Activated CD8-positive, alpha-beta T cell treated with anti-CD3 and anti-CD28 coated beads for 36 hours (primary cell): ENCODE data around the gene MAML1. TPM values are rescaled to one million over a fixed set of nuclear protein-coding genes. Genes with fewer than 3 reads are reported as not detected.

Experiments
- ATAC-seq: fragments of 200-7000 bp; cut with Tn5 transposase; one replicate; pipeline ENCODE4 v1.10.0; 2021; ENCODE audit warnings: mild to moderate bottlenecking, moderate library complexity
- CTCF ChIA-PET: fragments of 350-600 bp; sonication (Branson Sonifier 250); formaldehyde crosslinking; loops from one replicate; lab custom pipeline; 2021; ENCODE audit warnings: antibody characterized with exemption; lab: Charles Lee
- POLR2A ChIA-PET: fragments of 350-600 bp; sonication (Branson Sonifier 250); formaldehyde crosslinking; loops from one replicate; lab custom pipeline; 2021; ENCODE audit warnings: antibody characterized with exemption; lab: Charles Lee
- DNase-seq: peaks from one replicate; pipeline ENCODE4 v3.0.0-alpha.2; 2020
- H3K27ac Mint-ChIP-seq: one replicate; pipeline ENCODE4 v1.8.0; 2021; ENCODE audit warnings: mild to moderate bottlenecking, mixed read lengths
- H3K27me3 Mint-ChIP-seq: one replicate; pipeline ENCODE4 v1.8.0; 2021; ENCODE audit warnings: mixed read lengths
- H3K36me3 Mint-ChIP-seq: one replicate; pipeline ENCODE4 v1.8.0; 2021; ENCODE audit warnings: low read depth, mixed read lengths
- H3K4me1 Mint-ChIP-seq: one replicate; pipeline ENCODE4 v1.8.0; 2021; ENCODE audit warnings: low read depth, mixed read lengths
- H3K4me3 Mint-ChIP-seq: one replicate; pipeline ENCODE4 v1.8.0; 2021; ENCODE audit warnings: mild to moderate bottlenecking, moderate library complexity, mixed read lengths
- H3K9me3 Mint-ChIP-seq: one replicate; pipeline ENCODE4 v1.8.0; 2021; ENCODE audit warnings: mixed read lengths
- CTCF ChIP-seq: fragments of 200-600 bp; IDR thresholded peaks from one replicate; pipeline ENCODE4 v1.8.0; 2022; ENCODE audit warnings: antibody characterized with exemption, mild to moderate bottlenecking
- intact Hi-C: fragments of 100-400 bp; cut with micrococcal nuclease; formaldehyde crosslinking; loops from one replicate; pipeline ENCODE4 v1.10.0; 2022
- total RNA-seq, 2 experiments: library from RNA; stranded (reverse); gene quantifications; one replicate each; pipeline ENCODE4 v1.2.3, GENCODE V29; 2021

MAML1 gene
- total RNA-seq, 2 experiments from 2014 or later, result 26.1 to 26.6 TPM

DNA sequence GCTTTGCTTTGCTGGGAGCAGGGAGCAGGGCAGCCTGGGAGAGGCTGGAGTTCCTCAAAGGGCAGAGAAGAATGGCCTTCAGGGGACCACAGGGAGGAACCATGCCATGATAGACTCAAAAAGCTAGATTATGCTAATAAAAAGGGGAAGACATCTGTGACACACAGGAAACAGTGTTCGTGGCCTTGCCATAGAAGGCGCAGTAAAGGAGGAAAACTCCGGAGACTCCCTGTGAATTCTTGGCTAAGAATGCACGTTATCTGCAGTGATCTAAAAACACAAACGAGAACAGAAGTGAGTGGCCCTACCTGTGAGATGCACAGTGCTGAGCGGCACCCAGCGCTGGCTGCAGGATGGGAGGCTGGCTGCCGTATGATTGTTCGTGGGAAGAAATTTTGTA, 45.3 kb downstream of the MAML1 start:
- Mint-ChIP-seq H3K4me1 (no peaks in the 10 kb centered on the region), H3K27me3 (no peaks in the 10 kb centered on the region), H3K36me3 (peaks cover 24% of the 10 kb centered on the region), H3K4me3 (no peak overlapping the region), H3K9me3 (no peaks in the 10 kb centered on the region), H3K27ac (peak overlapping the region; percentile 58)
- TF ChIP-seq CTCF, result no peak
- CTCF ChIA-PET, result interaction anchor here (1.5 to 4.0 kb wide), 2 partner anchors 15 to 16 kb away, joined by 4 to 24 read pairs; partner anchors contain the start of gene LTC4S
- intact Hi-C loops, result no loop called here
- ATAC-seq (no peak), DNase-seq (no peak)
- POLR2A ChIA-PET, result no interaction called here

- H3K27ac Mint-ChIP-seq, result no peak overlapping the region
- intact Hi-C loops, result no loop called here
- H3K36me3 Mint-ChIP-seq, result peaks cover 17% of the 10 kb centered on the region
- ChIA-PET POLR2A (no interaction called here), CTCF (interaction anchor here (4.0 kb wide), 1 partner anchor 16 kb away, joined by 24 read pairs; no protein-coding TSS in a partner anchor)
- TF ChIP-seq CTCF, result no peak
- no peaks in the 10 kb centered on the region for H3K9me3 Mint-ChIP-seq
- H3K27me3 Mint-ChIP-seq, result no peaks in the 10 kb centered on the region
- ATAC-seq (no peak), DNase-seq (no peak)
- no peaks in the 10 kb centered on the region for H3K4me1 Mint-ChIP-seq
- no peak overlapping the region for H3K4me3 Mint-ChIP-seq
Measured at GRCh38 chr5:179778591-179778990, 46.0 kb downstream of the MAML1 start.

GRCh38 chr5:179779826-179780225, 47.2 kb downstream of the MAML1 start:
- intact Hi-C loops, result no loop called here
- DNase-seq (no peak), ATAC-seq (no peak)
- ChIA-PET POLR2A (interaction anchor here (0.6 kb wide), 1 partner anchor 78 kb away, joined by 3 read pairs; no protein-coding TSS in a partner anchor), CTCF (interaction anchor here (1.5 to 5.6 kb wide), 2 partner anchors 17 to 22 kb away, joined by 3 to 28 read pairs; no protein-coding TSS in a partner anchor)
- no peak overlapping the region for H3K27ac Mint-ChIP-seq
- H3K27me3 Mint-ChIP-seq, result no peaks in the 10 kb centered on the region
- no peak for TF ChIP-seq CTCF
- no peak overlapping the region for H3K4me3 Mint-ChIP-seq
- H3K9me3 Mint-ChIP-seq, result no peaks in the 10 kb centered on the region
- H3K36me3 Mint-ChIP-seq, result peaks cover 13% of the 10 kb centered on the region
- H3K4me1 Mint-ChIP-seq, result no peaks in the 10 kb centered on the region

GRCh38 chr5:179780362-179780761, 47.7 kb downstream of the MAML1 start:
- ATAC-seq, result no peak
- intact Hi-C loops, result no loop called here
- Mint-ChIP-seq H3K27ac (no peak overlapping the region), H3K4me1 (no peaks in the 10 kb centered on the region), H3K9me3 (no peaks in the 10 kb centered on the region), H3K36me3 (peaks cover 13% of the 10 kb centered on the region), H3K4me3 (no peak overlapping the region), H3K27me3 (no peaks in the 10 kb centered on the region)
- TF ChIP-seq CTCF, result no peak
- no peak for DNase-seq
- ChIA-PET CTCF (interaction anchor here (1.5 to 5.6 kb wide), 2 partner anchors 17 to 21 kb away, joined by 3 to 28 read pairs; no protein-coding TSS in a partner anchor), POLR2A (no interaction called here)

DNA sequence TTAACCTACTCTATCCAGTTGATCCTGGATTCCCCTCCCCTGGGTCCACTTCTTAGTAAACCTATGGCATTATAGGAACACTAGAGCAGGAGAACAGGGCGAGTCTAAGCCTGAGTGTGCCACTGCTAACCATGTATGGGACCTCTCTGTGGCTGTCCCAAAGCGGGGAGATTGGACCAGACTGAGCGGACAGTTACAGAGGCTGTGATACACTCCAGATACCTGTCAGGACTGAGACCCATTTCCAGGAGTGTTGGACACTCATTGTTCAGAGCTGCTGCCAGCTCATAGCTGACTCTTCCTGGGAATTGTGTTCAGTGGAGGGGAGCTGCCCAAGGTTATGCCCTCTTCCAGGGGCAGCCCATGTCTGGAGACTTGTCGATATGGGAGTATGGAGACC, 49.2 kb downstream of the MAML1 start:
- intact Hi-C loops, result no loop called here
- ChIA-PET CTCF (interaction anchor here (5.6 kb wide), 1 partner anchor 19 kb away, joined by 28 read pairs; no protein-coding TSS in a partner anchor), POLR2A (no interaction called here)
- H3K9me3 Mint-ChIP-seq, result no peaks in the 10 kb centered on the region
- no peaks in the 10 kb centered on the region for H3K27me3 Mint-ChIP-seq
- no peak overlapping the region for H3K27ac Mint-ChIP-seq
- peaks cover 7% of the 10 kb centered on the region for H3K36me3 Mint-ChIP-seq
- ATAC-seq, result no peak
- H3K4me1 Mint-ChIP-seq, result no peaks in the 10 kb centered on the region
- no peak for TF ChIP-seq CTCF
- DNase-seq, result no peak
- H3K4me3 Mint-ChIP-seq, result no peak overlapping the region
